GM18499 (cell line): Measurements from ENCODE around the gene TPH2.

Source experiments
- ATAC-seq: cut with Tn5 transposase; IDR thresholded peaks from one replicate; pipeline ENCODE4 v1.9.1; 2021; ENCODE audit warnings: moderate number of reproducible peaks; ENCODE audit not compliant: insufficient read depth, unreplicated experiment

The TPH2 gene

DNA sequence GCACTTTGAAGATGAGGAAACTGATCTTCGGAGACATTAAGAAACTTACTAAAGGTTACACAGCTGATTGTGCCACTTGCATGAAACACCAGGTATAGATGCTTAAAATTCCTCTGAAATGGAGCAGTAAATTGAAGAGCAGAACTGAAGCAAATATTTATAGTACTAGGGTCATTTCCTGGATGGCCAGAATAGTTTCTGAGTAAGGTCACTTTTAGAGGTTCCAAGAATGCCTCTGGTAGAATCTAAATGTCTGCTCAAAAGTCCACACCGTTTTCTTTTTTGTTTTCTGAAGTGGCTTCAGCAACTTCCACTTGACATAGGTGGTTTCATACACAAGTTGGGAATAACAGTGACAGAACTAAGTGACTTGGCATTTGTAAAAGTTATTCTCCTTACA is 19.4 kb downstream of the TPH2 start:
- no peak for ATAC-seq

- ATAC-seq = no peak
Observed at GRCh38 chr12:71958457-71958856, 19.8 kb downstream of the TPH2 start.

- no peak for ATAC-seq
Observed at GRCh38 chr12:71958993-71959578, 20.4 kb downstream of the TPH2 start.

GRCh38 chr12:71967211-71967610 is 28.6 kb downstream of the TPH2 start:
- no peak for ATAC-seq

- no peak for ATAC-seq
Observed at GRCh38 chr12:71969330-71969729, 30.7 kb downstream of the TPH2 start.

GRCh38 chr12:71970031-71970430 is 31.4 kb downstream of the TPH2 start:
- ATAC-seq = no peak

DNA sequence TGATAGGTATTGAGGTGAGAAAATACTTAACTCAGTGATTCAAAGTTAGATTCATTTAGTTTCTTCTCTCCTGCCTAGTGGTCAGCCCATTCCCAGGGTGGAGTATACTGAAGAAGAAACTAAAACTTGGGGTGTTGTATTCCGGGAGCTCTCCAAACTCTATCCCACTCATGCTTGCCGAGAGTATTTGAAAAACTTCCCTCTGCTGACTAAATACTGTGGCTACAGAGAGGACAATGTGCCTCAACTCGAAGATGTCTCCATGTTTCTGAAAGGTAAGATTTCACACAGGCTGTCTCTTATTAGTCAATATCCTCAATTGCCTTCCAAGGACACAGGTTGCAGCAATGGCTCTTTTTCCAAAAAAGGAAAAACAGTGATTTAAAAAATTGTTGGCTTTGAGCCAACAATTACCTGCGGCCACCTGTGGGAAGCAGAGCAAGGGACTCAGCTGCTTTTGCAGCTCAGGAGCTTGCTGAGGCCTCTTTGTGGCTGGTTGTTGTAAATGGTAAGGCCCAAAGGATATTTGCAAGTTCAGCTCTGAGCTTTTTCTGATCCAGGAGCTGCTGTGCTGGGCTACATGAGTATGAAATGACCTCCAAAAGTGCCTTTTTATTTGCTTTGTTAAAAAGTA is 33.9 kb downstream of the TPH2 start:
- ATAC-seq = no peak

GRCh38 chr12:71973687-71974086 is 35.0 kb downstream of the TPH2 start:
- ATAC-seq = no peak

- no peak for ATAC-seq
Observed at GRCh38 chr12:71980538-71980937, 41.9 kb downstream of the TPH2 start.

DNA sequence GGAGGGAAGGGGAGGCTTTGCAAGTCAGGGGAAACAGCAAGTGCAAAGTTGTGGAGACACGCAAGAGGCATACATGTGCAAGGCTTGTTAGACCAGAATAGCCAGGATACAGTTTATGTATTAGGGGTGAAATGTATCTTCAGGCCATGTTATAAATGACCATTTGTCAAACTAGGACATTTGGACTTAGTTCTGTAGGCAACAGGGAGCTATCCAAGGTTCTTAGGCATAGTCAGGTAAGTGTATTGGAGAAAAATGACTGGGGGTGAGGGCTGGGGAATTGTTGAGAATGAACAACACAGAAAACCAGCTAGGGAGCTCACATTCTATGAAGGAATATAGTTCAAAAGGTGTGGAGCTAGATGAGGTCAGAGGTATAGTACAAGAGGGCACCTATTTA is 42.5 kb downstream of the TPH2 start:
- no peak for ATAC-seq

- no peak for ATAC-seq
Observed at GRCh38 chr12:71994715-71995114, 56.1 kb downstream of the TPH2 start.

- no peak for ATAC-seq
Observed at GRCh38 chr12:71999795-72000194, 61.1 kb downstream of the TPH2 start.

GRCh38 chr12:72000969-72001648 is 62.5 kb downstream of the TPH2 start:
- no peak for ATAC-seq

DNA sequence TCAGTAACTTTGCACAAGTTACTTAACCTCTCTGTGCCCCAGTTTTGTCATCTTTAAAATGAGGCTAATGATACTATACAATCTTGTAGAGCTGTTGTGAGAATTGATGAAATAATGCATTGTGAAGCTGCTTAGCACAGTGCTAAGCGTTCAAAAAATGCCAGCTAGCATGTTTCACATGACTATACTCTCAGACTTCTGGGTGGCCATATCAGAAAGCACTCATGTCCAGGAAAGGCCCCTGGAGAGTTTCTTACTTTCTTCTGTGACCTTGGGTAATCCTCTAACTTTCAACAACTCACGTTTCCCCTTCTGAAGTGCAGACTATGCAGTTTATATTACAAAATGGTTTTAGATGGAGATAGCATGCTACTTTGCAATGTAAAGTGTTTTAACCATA is 68.1 kb downstream of the TPH2 start:
- no peak for ATAC-seq

- ATAC-seq = no peak
Observed at GRCh38 chr12:72010356-72010755, 71.7 kb downstream of the TPH2 start.

DNA sequence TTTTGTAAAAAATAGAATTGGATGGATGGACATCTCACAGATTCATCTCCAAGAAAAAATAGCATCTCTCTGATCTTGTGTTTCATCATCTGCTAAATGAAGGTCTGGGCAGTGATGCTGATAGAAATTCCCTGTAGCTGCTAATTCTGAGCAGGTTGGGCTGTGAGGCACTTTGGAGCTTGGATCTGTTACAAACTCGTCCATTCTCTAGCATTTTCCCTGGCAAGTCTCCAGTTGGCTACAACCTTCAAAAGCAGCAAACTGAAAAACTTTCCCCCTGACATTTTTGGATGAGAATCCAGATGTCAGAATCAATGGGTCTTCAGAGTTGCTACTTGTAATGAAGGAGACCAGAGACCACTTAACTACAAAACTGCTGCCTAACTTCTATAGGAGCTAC is 72.7 kb downstream of the TPH2 start:
- ATAC-seq = no peak

GRCh38 chr12:72012874-72013273 is 74.2 kb downstream of the TPH2 start:
- no peak for ATAC-seq

DNA sequence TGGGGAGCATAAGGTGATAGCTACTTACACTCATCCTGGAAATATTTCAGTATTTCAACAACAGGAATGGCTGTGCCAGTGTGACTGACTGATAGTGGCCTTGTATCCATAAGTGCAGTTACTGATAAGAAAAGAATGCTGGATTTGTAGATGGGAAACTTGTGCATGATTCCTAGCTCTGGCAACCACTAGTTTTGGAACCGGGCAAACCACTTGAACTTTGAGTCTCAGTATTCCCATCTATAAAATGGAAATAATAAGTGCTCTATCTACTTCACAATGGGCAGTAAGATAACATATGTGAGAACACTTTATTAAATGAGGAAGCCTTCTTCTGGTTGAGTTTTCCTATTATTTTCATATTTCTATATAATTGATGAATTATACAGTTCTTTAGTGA is 77.2 kb downstream of the TPH2 start:
- no peak for ATAC-seq

GRCh38 chr12:72017054-72017651 is 78.5 kb downstream of the TPH2 start:
- ATAC-seq = peak; percentile 97

GRCh38 chr12:72018036-72018435 is 79.4 kb downstream of the TPH2 start:
- ATAC-seq = no peak

GRCh38 chr12:72024613-72025012 is 86.0 kb downstream of the TPH2 start:
- ATAC-seq = no peak
